ENCODE data around the gene SEMA6A.

The SEMA6A gene

DNA sequence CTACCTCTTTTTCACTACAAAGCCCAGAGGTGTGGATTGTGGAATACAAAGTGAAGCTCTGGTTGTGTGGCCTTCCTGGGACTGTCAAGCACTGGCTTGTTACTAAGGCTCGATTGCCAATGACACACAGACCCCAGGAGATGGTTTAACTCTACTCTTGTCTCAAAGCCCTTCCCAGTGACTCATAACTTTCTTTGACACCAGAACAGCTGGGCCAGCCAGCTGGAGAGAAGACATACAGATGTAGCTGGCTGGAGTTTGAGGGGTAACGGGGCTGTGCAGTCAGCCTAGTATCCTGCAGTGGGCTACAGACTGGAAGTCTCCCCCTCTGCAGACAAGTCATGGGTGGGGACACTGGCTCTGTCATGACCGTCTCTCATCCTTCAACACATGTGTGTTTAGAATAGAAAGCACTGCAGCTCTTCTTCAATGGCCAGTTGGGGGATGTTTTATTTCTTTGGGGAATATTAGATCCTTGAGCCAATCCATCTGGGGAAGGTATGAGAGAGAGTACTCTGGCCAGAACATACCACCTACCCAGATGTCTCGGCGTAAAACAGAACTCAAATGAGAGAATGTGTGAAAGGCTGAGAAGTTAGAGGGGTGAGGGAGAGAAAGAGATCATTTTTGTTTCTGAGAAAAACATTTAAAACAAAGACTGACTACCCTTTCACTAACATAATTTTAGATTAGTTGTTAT, 53.3 kb downstream of the SEMA6A start:
- DNase-seq: no peak

GRCh38 chr5:116520771-116521170, 53.9 kb downstream of the SEMA6A start:
- no peak for DNase-seq

GRCh38 chr5:116518423-116518822, 56.2 kb downstream of the SEMA6A start:
- DNase-seq: no peak

DNA sequence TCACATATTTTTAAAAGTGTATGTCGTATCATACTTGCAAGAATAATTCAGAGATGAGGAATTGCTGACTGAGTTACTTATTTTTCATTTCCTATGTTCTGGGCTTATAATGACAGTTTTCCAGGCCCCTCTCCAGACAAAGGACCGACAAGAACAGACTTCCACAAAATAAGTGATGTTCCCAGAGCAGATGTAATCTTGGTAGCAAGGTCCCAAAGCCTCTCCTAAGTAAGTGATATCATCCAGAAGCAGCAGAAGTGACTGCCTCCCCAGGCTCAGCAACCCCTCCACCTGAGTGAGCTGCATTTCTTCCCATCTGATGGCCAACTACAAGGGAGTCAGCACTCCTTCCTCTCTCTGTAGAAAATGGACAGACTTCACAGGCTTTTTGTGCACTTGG, 57.1 kb downstream of the SEMA6A start:
- no peak for DNase-seq

GRCh38 chr5:116516021-116516420, 58.6 kb downstream of the SEMA6A start:
- no peak for DNase-seq

GRCh38 chr5:116514421-116514970, 60.1 kb downstream of the SEMA6A start:
- DNase-seq: no peak

DNA sequence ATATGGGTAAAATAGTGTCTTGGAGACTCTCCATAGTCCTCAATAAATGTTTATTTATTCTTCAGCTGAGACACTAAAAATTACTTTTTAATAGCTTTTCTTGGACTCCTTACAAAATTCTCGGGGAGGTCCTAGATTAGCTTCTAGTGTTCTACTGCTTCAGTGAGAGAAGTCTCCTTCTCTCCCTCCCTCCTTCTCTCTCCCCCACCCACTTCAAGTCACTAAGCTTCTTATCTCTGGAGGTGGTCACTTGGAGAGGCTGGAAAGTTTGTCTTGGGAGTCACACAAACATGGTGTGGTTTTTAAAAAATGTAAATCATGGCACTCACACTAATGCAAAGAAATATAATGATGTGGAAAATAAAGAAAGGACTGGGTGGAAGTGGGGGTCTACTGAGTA, 64.1 kb downstream of the SEMA6A start:
- DNase-seq: no peak

DNA sequence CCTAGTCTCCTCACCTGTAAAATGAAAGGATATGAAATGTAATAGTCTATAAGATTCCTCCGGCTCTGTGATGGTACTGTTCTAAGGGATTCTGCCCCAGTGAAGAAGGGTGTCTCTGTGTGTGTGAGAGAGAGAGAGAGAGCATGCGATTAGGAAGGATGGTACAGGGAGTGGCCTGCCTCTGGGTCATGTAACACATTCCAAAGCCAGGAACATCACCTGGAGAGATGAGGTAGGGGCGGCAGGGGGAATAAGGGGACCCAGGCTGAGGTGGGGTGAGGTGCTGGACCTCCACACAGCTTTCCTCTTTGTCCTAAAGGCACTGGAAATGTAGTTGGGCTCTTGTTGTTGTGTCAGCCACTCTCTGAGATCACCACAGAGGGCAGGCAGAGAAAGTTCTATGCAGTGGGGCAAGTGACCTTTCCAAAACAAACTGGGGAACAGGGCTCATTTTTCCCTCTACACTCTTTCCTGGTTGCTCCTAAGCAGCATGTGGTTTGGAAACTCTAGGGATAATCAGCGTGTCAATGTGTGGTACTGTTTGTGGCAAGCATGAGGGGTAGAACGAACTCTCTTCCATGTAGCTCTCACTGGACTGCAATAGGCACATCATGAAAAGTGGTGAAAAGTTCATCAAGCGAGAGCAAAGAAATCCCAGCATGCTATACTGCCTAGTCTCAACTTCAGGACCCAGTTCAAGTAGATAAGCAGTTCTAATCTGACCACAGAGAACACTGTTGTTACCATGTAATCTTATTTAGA, 65.0 kb downstream of the SEMA6A start:
- DNase-seq: no peak

GRCh38 chr5:116508835-116509234, 65.8 kb downstream of the SEMA6A start:
- DNase-seq: no peak

- no peak for DNase-seq
These were observed 66.5 kb downstream of the SEMA6A start for GRCh38 chr5:116507941-116508655.

DNA sequence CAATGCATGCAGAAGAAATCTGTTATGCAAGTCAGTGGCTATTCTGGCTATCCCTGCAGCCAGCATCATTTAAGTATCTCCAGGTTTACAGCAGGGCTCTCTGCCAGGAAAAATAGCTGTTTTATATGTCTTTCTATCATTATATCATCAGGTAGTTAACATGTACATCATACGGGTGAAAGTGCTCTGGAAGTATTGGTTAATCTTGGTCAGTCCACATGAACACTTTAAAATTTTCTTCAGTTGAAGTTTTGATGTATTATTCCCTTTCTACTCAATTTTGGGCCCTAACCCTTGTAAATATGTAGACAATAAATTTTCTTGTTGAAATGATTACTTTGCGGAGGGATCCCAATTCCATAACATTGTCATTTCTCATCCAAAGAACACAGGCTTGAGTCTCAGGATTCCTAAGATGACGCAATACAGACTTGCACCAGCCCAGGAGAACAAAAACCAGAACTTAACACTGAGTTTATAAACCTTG, 67.5 kb downstream of the SEMA6A start:
- no peak for DNase-seq

DNA sequence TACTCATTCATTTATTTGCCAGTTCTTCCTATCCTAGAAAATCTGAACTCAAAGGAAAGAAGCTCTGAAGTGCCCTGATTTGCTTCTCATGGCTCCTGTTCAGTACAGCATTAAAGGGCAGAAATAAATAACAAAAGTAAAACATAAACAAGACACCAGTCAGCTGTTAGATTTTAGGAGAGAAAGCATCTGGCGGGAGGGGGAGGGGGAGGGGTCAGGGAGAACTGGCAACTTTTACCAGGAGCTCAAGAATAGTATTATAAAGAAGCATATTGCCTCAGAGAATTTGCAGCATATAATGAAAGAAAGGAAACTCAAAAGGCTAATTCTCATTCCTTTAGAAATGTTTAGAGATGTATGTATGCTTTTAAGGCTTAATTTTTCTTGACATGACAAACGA, 68.1 kb downstream of the SEMA6A start:
- DNase-seq: no peak

DNA sequence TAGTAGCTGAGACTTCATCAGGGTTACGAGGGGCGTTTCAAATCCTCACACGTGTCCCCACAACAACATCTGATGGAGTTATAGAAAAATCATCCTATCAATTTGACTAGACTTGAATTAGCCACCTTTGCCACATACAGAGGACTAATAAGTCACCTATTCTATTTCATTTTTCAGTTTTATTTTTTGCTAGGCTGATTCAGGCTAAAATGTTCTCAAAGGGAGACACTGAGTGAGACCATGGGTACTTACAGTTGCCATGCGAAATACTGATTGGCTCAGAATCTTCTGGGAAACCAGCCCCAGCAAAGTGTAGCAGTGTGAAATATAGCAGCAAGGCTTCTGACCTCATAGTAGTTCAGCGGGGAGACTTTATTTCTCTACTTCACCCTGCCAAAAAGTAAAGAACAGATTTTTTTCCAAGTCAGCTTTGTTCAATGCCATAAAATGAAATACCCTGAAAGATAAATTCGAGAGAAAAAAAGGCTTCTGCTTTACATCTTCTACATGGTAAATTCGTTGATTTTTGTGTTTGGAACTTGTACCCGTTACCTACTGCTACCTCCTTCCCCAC, 69.9 kb downstream of the SEMA6A start:
- no peak for DNase-seq

DNA sequence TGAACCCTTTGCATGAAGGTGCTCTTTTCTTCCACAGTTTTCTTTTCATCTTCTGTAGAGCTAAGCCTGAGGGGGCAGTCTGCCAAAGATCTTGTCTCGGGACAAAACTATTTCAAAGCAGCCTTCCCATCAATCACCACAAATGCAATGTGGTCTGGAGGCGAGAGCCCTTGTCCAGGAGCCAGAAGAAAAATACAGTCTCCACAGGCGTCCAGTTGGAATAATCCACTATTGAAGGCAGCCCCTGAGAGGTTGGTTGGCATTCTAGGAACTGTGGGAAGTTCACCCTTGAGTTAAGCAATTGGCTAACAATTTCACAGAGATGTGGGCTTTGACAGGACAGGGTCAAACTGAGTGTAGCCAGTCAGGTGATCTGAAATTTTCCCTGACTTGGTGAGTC, 72.0 kb downstream of the SEMA6A start:
- no peak for DNase-seq

GRCh38 chr5:116502138-116502537, 72.5 kb downstream of the SEMA6A start:
- DNase-seq: no peak

DNA sequence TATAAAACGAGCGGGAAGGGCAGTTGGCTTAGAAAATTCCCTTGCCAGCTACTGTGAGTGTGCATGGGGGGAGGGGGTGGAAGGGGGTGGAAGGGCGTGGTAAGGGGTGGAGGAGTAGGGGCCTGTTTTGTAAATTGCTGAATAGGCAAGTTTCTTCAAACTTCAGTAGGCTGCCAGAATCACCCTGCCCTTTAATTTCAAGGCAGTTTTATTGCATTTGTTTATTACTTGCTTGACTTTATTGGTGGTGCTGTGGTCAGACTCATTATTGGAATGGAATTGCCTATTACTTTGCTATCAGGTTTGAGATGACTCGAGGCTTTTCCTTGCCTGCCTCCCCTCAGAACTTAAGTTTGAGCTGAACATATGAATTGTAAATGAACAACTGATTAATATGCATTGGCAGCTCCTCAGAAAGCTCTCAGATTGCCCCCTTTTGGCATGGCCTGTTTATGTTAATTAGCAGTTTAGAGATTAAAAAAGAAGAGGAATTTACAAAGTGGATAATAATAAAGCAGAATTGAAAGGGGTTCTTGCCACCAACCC, 76.0 kb downstream of the SEMA6A start:
- no peak for DNase-seq

DNA sequence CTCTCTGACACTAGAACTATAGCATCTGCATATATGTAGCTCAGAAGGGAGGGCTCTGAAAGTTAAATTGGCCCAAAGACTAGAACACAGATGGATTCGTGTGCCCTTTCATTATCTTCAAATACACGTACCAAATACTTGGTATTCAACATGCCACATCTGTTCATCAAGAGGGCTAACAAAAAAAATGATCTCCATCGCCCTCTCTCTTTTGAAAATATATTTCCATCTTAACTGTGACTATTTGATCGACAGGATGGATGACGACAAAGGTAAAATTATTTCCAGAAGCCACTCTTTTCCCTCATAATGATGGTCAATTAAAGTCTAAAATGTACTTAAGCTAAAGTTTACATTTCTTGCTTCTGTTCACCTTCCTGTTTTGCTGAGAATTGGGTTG, 77.0 kb downstream of the SEMA6A start:
- DNase-seq: no peak

- no peak for DNase-seq
These were observed 78.8 kb downstream of the SEMA6A start for GRCh38 chr5:116495786-116496357.

GRCh38 chr5:116494784-116495450, 79.7 kb downstream of the SEMA6A start:
- no peak for DNase-seq

DNA sequence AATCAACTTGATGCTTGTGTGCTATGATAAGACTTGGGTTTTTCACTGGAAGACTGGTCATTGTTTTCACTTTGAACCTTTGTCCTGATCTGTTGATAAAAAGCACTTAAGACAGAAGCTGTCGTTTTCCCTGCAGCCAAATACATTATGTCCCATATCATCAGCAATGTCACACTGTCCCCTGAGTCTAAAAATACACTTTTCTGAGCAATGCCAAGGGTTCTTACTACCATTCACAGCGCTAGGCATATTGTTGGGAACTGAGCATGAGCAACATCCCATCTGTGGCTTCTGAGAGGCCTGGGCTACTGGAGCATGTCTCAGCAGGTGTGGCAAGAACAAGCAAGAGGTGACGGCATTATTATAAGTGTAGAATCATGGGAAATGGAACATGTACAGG, 81.8 kb downstream of the SEMA6A start:
- no peak for DNase-seq

GRCh38 chr5:116492016-116492623, 82.5 kb downstream of the SEMA6A start:
- no peak for DNase-seq
